Neural cell (in vitro differentiated cells): ENCODE measurements around the gene TCF12. TPM values are rescaled to one million over a fixed set of nuclear protein-coding genes. Genes with fewer than 3 reads are reported as not detected.

Experiments used
- H2AFZ ChIP-seq: fragments of 200-600, 300-800 bp; sonication (generic), shearing (Covaris generic); 2 replicates; pipeline ENCODE4 v1.6.0; 2014; ENCODE audit warnings: low read depth, mild to moderate bottlenecking, antibody characterized with exemption, low read length, moderate library complexity
- H3F3A ChIP-seq: fragments of 200-600 bp; shearing (Covaris generic); 2 replicates; pipeline ENCODE4 v1.6.1; 2016; ENCODE audit warnings: mild to moderate bottlenecking, moderate library complexity, mixed read lengths, antibody characterized with exemption, low read length; ENCODE audit not compliant: insufficient read depth, poor library complexity, severe bottlenecking
- H3K27ac ChIP-seq: fragments of 200-600, 300-800 bp; sonication (generic), shearing (Covaris generic); 2 replicates; pipeline ENCODE4 v1.5.1; 2014; ENCODE audit warnings: mild to moderate bottlenecking, low read length, moderate library complexity
- H3K27me3 ChIP-seq: fragments of 300-800, 200-600 bp; sonication (generic), shearing (Covaris generic); 2 replicates; pipeline ENCODE4 v1.6.0; 2014; ENCODE audit warnings: mild to moderate bottlenecking, low read depth, low read length, moderate library complexity; ENCODE audit not compliant: insufficient read depth
- H3K36me3 ChIP-seq: fragments of 300-800, 200-600 bp; sonication (generic), shearing (Covaris generic); 2 replicates; pipeline ENCODE4 v1.5.1; 2014; ENCODE audit warnings: mild to moderate bottlenecking, antibody characterized with exemption, low read length, moderate library complexity; ENCODE audit not compliant: insufficient read depth
- H3K4me2 ChIP-seq: fragments of 300-800, 200-600 bp; sonication (generic), shearing (Covaris generic); 2 replicates; pipeline ENCODE4 v1.6.0; 2014; ENCODE audit warnings: mild to moderate bottlenecking, low read length
- H3K4me3 ChIP-seq: fragments of 300-800, 200-600 bp; sonication (generic), shearing (Covaris generic); 2 replicates; pipeline ENCODE4 v1.5.1; 2014; ENCODE audit warnings: mild to moderate bottlenecking, low read length, moderate library complexity
- H3K79me2 ChIP-seq: fragments of 200-600 bp; shearing (Covaris generic); replicated peaks from 2 replicates; pipeline ENCODE4 v1.6.0; 2014; ENCODE audit warnings: mild to moderate bottlenecking, low read length, moderate library complexity; ENCODE audit not compliant: insufficient read depth
- H3K9ac ChIP-seq: fragments of 300-800, 200-600 bp; sonication (generic), shearing (Covaris generic); 2 replicates; pipeline ENCODE4 v1.6.1; 2016; ENCODE audit warnings: mild to moderate bottlenecking, low read length, mixed read lengths
- H3K9me2 ChIP-seq: fragments of 200-600 bp; shearing (Covaris generic); 2 replicates; pipeline ENCODE4 v1.6.1; 2016; ENCODE audit warnings: mild to moderate bottlenecking, low read length, mixed read lengths; ENCODE audit not compliant: insufficient read depth
- H3K9me3 ChIP-seq: fragments of 200-600, 300-800 bp; sonication (generic), shearing (Covaris generic); 2 replicates; pipeline ENCODE4 v1.6.1; 2016; ENCODE audit warnings: mild to moderate bottlenecking, mixed run types, low read length, moderate library complexity, mixed read lengths
- H4K20me1 ChIP-seq: fragments of 200-600 bp; shearing (Covaris generic); 2 replicates; pipeline ENCODE4 v1.6.1; 2016; ENCODE audit warnings: mild to moderate bottlenecking, mixed run types; ENCODE audit not compliant: insufficient read depth
- CTCF ChIP-seq: fragments of 450-650 bp; IDR thresholded peaks from 2 replicates; pipeline ENCODE4 v1.5.1; 2014; ENCODE audit warnings: antibody characterized with exemption, mild to moderate bottlenecking, moderate library complexity; ENCODE audit not compliant: poor library complexity, severe bottlenecking
- EP300 ChIP-seq: fragments of 450-650 bp; conservative IDR thresholded peaks from 2 replicates; pipeline ENCODE4 v1.6.1; 2014; ENCODE audit warnings: antibody characterized with exemption, mild to moderate bottlenecking, moderate library complexity; ENCODE audit not compliant: poor library complexity, severe bottlenecking
- EZH2 ChIP-seq: fragments of 200-600, 300-800 bp; shearing (Covaris generic), sonication (generic); IDR thresholded peaks from 2 replicates; pipeline ENCODE4 v1.6.1; 2014; ENCODE audit warnings: antibody characterized with exemption, low read length, borderline replicate concordance, mild to moderate bottlenecking; ENCODE audit not compliant: insufficient read depth, poor library complexity, severe bottlenecking
- MXI1 ChIP-seq: fragments of 450-650 bp; conservative IDR thresholded peaks from 2 replicates; pipeline ENCODE4 v1.6.1; 2014; ENCODE audit warnings: antibody characterized with exemption, mild to moderate bottlenecking; ENCODE audit not compliant: poor library complexity, severe bottlenecking
- POLR2AphosphoS5 ChIP-seq: IDR thresholded peaks from 2 replicates; pipeline ENCODE4 v1.6.1; 2012
- RAD21 ChIP-seq: fragments of 450-650 bp; conservative IDR thresholded peaks from 2 replicates; pipeline ENCODE4 v1.6.1; 2014; ENCODE audit warnings: antibody characterized with exemption, mild to moderate bottlenecking, moderate library complexity
- SMC3 ChIP-seq: fragments of 450-650 bp; conservative IDR thresholded peaks from 2 replicates; pipeline ENCODE4 v1.6.1; 2014; ENCODE audit warnings: antibody characterized with exemption, mild to moderate bottlenecking, moderate library complexity; ENCODE audit not compliant: poor library complexity
- TAF1 ChIP-seq: IDR thresholded peaks from 2 replicates; pipeline ENCODE4 v1.6.1; 2012; ENCODE audit warnings: low read depth
- polyA plus RNA-seq: library from polyadenylated mRNA; depleted of rRNA; stranded (reverse); fragments of >200 nt; gene quantifications from 2 replicates; pipeline ENCODE4 v1.2.3, GENCODE V29; 2014
- TF ChIP-seq, protein P1 (sequence below): IDR thresholded peaks from 2 replicates; pipeline ENCODE4 v1.6.1; 2012; ENCODE audit warnings: borderline replicate concordance

Gene TCF12
- polyA plus RNA-seq, 1 donor from 2014 or later, result 52.7 TPM

DNA sequence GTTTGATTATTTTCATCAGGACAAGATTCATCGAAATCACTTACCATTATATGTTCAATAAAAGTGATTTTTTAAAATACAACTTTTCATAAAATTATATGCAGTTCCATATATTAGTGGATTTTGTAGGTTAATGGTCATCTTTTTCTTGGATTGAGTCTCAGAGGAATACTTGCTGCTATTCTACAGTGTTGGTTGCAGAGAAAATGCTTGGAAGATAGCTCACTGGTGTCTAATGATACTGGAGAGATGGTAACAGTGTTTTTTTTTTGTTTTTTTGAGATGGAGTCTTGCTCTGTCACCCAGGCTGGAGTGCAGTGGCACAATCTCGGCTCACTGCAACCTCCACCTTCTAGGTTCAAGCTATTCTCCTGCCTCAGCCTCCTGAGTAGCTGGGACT, 143.3 kb downstream of the TCF12 start:
- no peaks in the 10 kb centered on the region for H3F3A ChIP-seq
- H3K36me3 ChIP-seq, result no peaks in the 10 kb centered on the region
- no peaks in the 10 kb centered on the region for H3K9me3 ChIP-seq
- H3K4me2 ChIP-seq, result no peak overlapping the region
- no peak for TF ChIP-seq EP300
- TF ChIP-seq RAD21, result no peak
- TF ChIP-seq SMC3, result no peak
- TF ChIP-seq CTCF, result no peak
- TF ChIP-seq, protein P1, sequence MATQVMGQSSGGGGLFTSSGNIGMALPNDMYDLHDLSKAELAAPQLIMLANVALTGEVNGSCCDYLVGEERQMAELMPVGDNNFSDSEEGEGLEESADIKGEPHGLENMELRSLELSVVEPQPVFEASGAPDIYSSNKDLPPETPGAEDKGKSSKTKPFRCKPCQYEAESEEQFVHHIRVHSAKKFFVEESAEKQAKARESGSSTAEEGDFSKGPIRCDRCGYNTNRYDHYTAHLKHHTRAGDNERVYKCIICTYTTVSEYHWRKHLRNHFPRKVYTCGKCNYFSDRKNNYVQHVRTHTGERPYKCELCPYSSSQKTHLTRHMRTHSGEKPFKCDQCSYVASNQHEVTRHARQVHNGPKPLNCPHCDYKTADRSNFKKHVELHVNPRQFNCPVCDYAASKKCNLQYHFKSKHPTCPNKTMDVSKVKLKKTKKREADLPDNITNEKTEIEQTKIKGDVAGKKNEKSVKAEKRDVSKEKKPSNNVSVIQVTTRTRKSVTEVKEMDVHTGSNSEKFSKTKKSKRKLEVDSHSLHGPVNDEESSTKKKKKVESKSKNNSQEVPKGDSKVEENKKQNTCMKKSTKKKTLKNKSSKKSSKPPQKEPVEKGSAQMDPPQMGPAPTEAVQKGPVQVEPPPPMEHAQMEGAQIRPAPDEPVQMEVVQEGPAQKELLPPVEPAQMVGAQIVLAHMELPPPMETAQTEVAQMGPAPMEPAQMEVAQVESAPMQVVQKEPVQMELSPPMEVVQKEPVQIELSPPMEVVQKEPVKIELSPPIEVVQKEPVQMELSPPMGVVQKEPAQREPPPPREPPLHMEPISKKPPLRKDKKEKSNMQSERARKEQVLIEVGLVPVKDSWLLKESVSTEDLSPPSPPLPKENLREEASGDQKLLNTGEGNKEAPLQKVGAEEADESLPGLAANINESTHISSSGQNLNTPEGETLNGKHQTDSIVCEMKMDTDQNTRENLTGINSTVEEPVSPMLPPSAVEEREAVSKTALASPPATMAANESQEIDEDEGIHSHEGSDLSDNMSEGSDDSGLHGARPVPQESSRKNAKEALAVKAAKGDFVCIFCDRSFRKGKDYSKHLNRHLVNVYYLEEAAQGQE, result no peak
- no peak for TF ChIP-seq POLR2AphosphoS5
- TF ChIP-seq TAF1, result no peak
- no peak for TF ChIP-seq MXI1
- no peak for TF ChIP-seq EZH2
- H3K27me3 ChIP-seq, result no peaks in the 10 kb centered on the region
- peaks cover 50% of the 10 kb centered on the region for H3K79me2 ChIP-seq
- H3K9ac ChIP-seq, result no peak overlapping the region
- H3K27ac ChIP-seq, result no peak overlapping the region
- no peak overlapping the region for H2AFZ ChIP-seq
- H3K9me2 ChIP-seq, result no peaks in the 10 kb centered on the region
- H4K20me1 ChIP-seq, result no peaks in the 10 kb centered on the region
- H3K4me3 ChIP-seq, result no peak overlapping the region

DNA sequence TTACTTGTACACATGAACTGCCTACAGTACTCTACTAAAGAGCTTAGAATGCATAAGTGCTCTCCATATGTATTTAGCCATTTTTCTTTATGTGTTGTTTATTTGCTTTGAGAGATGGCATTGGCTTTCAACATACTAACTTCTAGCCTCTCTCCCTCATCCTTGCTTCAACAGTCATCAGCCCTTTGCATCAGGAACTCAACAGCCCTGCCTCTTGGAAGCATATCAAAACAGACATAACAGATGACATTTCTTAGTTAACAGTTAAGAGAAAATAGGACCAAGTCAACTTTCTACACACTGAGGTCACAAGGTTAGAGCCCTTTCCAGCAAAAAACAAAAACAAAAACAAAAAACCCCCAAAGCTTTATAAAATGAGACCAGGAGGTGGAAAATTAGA, 145.6 kb downstream of the TCF12 start:
- Histone ChIP-seq H3K4me2 (no peak overlapping the region), H2AFZ (no peak overlapping the region), H3K9ac (no peak overlapping the region), H3K4me3 (no peak overlapping the region), H3K9me3 (no peaks in the 10 kb centered on the region), H3K79me2 (peaks cover 31% of the 10 kb centered on the region), H3K27me3 (no peaks in the 10 kb centered on the region), H3F3A (no peaks in the 10 kb centered on the region), H3K27ac (no peak overlapping the region), H4K20me1 (no peaks in the 10 kb centered on the region), H3K36me3 (no peaks in the 10 kb centered on the region), H3K9me2 (no peaks in the 10 kb centered on the region)
- TF ChIP-seq EP300 (no peak), POLR2AphosphoS5 (no peak), EZH2 (no peak), CTCF (no peak)
